ENCODE measurements around the gene TNRC6C.
A peak's percentile ranks its signal among the peaks of the same experiment; 100 is the strongest.
"Not testable (repeated sequence)": the region's sequence is repeated elsewhere in the genome, so short reads cannot be mapped to it uniquely, and the experiment has no call there.

Gene TNRC6C

GRCh38 chr17:77966476-77966875 lies 8.0 kb downstream of the TNRC6C start:
- ATAC-seq, result peak; percentile 9; the same call in 1 of the 3 replicates
- TF ChIP-seq ZNF70 (CRISPR knock-in tag; IDR thresholded peaks at IDR 0.05) (no peak), RARB (CRISPR knock-in tag; IDR thresholded peaks at IDR 0.05) (no peak), TOX (CRISPR knock-in tag; IDR thresholded peaks at IDR 0.05; ENCODE audit: borderline replicate concordance) (no peak)

- no peak for ATAC-seq
- TF ChIP-seq TOX (CRISPR knock-in tag; IDR thresholded peaks at IDR 0.05; ENCODE audit: borderline replicate concordance), result no peak
These were observed 10.3 kb downstream of the TNRC6C start for GRCh38 chr17:77968788-77969187.

DNA sequence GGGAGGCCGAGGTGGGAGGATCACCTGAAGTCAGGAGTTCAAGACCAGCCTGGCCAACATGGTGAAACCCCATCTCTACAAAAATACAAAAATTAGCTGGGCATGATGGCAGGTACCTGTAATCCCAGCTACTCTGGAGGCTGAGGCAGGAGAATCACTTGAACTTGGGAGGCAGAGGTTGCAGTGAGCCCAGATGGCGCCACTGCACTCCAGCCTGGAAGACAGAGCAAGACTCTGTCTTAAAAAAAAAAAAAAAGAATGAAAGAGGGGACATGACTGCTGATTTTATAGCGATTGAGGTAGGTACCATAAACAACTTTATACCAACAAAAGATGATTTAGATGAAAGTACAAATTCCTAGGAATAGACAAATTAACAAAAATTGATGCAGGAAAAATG lies 13.8 kb downstream of the TNRC6C start:
- not testable (repeated sequence) for ATAC-seq

DNA sequence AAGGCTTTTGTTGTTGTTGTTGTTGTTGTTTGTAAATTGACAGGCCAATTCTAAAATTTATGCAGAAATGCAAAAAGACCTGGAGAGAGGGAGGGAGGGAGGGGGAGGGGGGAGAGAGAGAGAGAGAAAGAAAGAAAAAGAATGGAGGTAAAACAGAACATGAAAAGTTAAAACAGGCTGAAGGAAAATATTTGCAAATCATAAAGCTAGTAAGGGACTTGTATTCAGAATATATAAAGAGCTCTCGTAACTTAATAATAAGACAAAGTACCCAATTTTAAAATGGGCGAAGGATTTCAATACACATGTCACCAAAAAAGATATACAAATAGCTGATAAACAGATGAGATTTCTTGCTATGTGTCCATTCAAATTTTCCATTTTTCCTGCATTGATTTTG lies 15.4 kb downstream of the TNRC6C start:
- TF ChIP-seq BACH2 (CRISPR knock-in tag; IDR thresholded peaks at IDR 0.05; ENCODE audit: borderline replicate concordance), result no peak
- TF ChIP-seq TSHZ2 (CRISPR knock-in tag; IDR thresholded peaks at IDR 0.05), result no peak
- no peak for TF ChIP-seq PATZ1 (CRISPR knock-in tag; IDR thresholded peaks at IDR 0.05; ENCODE audit: borderline replicate concordance)
- TF ChIP-seq PPARA (CRISPR knock-in tag; IDR thresholded peaks at IDR 0.05; ENCODE audit: borderline replicate concordance), result no peak
- TF ChIP-seq ESRRG (CRISPR knock-in tag; IDR thresholded peaks at IDR 0.05), result no peak
- TF ChIP-seq TCF4 (CRISPR knock-in tag; IDR thresholded peaks at IDR 0.05; ENCODE audit: borderline replicate concordance), result no peak
- TF ChIP-seq, protein P1, sequence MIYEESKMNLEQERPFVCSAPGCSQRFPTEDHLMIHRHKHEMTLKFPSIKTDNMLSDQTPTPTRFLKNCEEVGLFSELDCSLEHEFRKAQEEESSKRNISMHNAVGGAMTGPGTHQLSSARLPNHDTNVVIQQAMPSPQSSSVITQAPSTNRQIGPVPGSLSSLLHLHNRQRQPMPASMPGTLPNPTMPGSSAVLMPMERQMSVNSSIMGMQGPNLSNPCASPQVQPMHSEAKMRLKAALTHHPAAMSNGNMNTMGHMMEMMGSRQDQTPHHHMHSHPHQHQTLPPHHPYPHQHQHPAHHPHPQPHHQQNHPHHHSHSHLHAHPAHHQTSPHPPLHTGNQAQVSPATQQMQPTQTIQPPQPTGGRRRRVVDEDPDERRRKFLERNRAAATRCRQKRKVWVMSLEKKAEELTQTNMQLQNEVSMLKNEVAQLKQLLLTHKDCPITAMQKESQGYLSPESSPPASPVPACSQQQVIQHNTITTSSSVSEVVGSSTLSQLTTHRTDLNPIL (CRISPR knock-in tag; IDR thresholded peaks at IDR 0.05; ENCODE audit: low read depth), result no peak
- TF ChIP-seq ZFP30 (CRISPR knock-in tag; IDR thresholded peaks at IDR 0.05), result no peak
- no peak for TF ChIP-seq ARNTL (CRISPR knock-in tag; IDR thresholded peaks at IDR 0.05; ENCODE audit: borderline replicate concordance, low read depth)
- TF ChIP-seq ZNF70 (CRISPR knock-in tag; IDR thresholded peaks at IDR 0.05), result no peak
- no peak for TF ChIP-seq GLIS3 (CRISPR knock-in tag; IDR thresholded peaks at IDR 0.05)
- no peak for TF ChIP-seq RARB (CRISPR knock-in tag; IDR thresholded peaks at IDR 0.05)
- no peak for TF ChIP-seq SNAI2 (CRISPR knock-in tag; IDR thresholded peaks at IDR 0.05)
- TF ChIP-seq ZNF565 (CRISPR knock-in tag; conservative IDR thresholded peaks at IDR 0.05; ENCODE audit: low read depth), result no peak
- no peak for TF ChIP-seq ZNF8 (CRISPR knock-in tag; IDR thresholded peaks at IDR 0.05)
- no peak for TF ChIP-seq POU6F1 (CRISPR knock-in tag; IDR thresholded peaks at IDR 0.05; ENCODE audit: borderline replicate concordance, low read depth)
- no peak for TF ChIP-seq ISL1 (CRISPR knock-in tag; IDR thresholded peaks at IDR 0.05)
- no peak for TF ChIP-seq CSDC2 (CRISPR knock-in tag; IDR thresholded peaks at IDR 0.05)
- no peak for TF ChIP-seq ZFP3 (CRISPR knock-in tag; IDR thresholded peaks at IDR 0.05)
- no peak for TF ChIP-seq OSR1 (CRISPR knock-in tag; IDR thresholded peaks at IDR 0.05)
- no peak for ATAC-seq

GRCh38 chr17:77974396-77974795 lies 15.9 kb downstream of the TNRC6C start:
- no peak; the same call in 2 of the 3 replicates for ATAC-seq
- TF ChIP-seq CSDC2 (CRISPR knock-in tag; IDR thresholded peaks at IDR 0.05) (no peak), ZNF565 (CRISPR knock-in tag; conservative IDR thresholded peaks at IDR 0.05; ENCODE audit: low read depth) (no peak), ARNTL (CRISPR knock-in tag; IDR thresholded peaks at IDR 0.05; ENCODE audit: borderline replicate concordance, low read depth) (no peak), PATZ1 (CRISPR knock-in tag; IDR thresholded peaks at IDR 0.05; ENCODE audit: borderline replicate concordance) (no peak)
- TF ChIP-seq, protein P1 (CRISPR knock-in tag; IDR thresholded peaks at IDR 0.05; ENCODE audit: low read depth), result no peak
- TF ChIP-seq, protein P2, sequence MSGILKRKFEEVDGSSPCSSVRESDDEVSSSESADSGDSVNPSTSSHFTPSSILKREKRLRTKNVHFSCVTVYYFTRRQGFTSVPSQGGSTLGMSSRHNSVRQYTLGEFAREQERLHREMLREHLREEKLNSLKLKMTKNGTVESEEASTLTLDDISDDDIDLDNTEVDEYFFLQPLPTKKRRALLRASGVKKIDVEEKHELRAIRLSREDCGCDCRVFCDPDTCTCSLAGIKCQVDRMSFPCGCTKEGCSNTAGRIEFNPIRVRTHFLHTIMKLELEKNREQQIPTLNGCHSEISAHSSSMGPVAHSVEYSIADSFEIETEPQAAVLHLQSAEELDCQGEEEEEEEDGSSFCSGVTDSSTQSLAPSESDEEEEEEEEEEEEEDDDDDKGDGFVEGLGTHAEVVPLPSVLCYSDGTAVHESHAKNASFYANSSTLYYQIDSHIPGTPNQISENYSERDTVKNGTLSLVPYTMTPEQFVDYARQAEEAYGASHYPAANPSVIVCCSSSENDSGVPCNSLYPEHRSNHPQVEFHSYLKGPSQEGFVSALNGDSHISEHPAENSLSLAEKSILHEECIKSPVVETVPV (CRISPR knock-in tag; IDR thresholded peaks at IDR 0.05), result no peak

Data from SK-N-SH treated with all-trans-retinoic acid at 6 μM for 48 hours (cell line).